WERI-Rb-1 (cell line): ENCODE measurements around the gene VWF.
"Not testable (repeated sequence)": the region's sequence is repeated elsewhere in the genome, so short reads cannot be mapped to it uniquely, and the experiment has no call there.

Source experiments
- DNase-seq: peaks from one replicate; pipeline ENCODE4 v3.0.0-alpha.2; 2020
- H3K27ac ChIP-seq: fragments of 250-450 bp; sonication (Bioruptor Pico); 2 replicates; pipeline ENCODE4 v1.5.1; 2020; ENCODE audit warnings: mild to moderate bottlenecking, moderate library complexity
- H3K27me3 ChIP-seq: fragments of 250-450 bp; sonication (Bioruptor Pico); 2 replicates; pipeline ENCODE4 v1.5.1; 2021; ENCODE audit warnings: mild to moderate bottlenecking, low read depth, moderate library complexity; ENCODE audit not compliant: insufficient read depth, severe bottlenecking
- H3K36me3 ChIP-seq: fragments of 250-450 bp; sonication (Bioruptor Pico); 2 replicates; pipeline ENCODE4 v1.5.1; 2020; ENCODE audit warnings: mild to moderate bottlenecking, moderate library complexity
- H3K4me3 ChIP-seq: 2 replicates; pipeline ENCODE4 v1.5.1; 2011; ENCODE audit warnings: low read depth, mild to moderate bottlenecking, control low read depth, low read length
- H3K9me3 ChIP-seq: fragments of 250-450 bp; sonication (Bioruptor Pico); 2 replicates; pipeline ENCODE4 v1.5.1; 2021; ENCODE audit warnings: mild to moderate bottlenecking, moderate library complexity; ENCODE audit not compliant: severe bottlenecking
- CTCF ChIP-seq: IDR thresholded peaks from 2 replicates; pipeline ENCODE4 v1.5.1; 2011; ENCODE audit warnings: low read depth, mild to moderate bottlenecking, control low read depth, inconsistent platforms, low read length

Gene VWF

GRCh38 chr12:6158749-6159148 is 34.3 kb upstream of the VWF start:
- no peaks in the 10 kb centered on the region for H3K9me3 ChIP-seq
- DNase-seq = no peak
- no peak overlapping the region for H3K27ac ChIP-seq
- H3K27me3 ChIP-seq = no peaks in the 10 kb centered on the region
- H3K4me3 ChIP-seq = no peak overlapping the region
- H3K36me3 ChIP-seq = no peaks in the 10 kb centered on the region
- TF ChIP-seq CTCF = no peak

GRCh38 chr12:6158255-6158654 is 33.8 kb upstream of the VWF start:
- H3K27me3 ChIP-seq = no peaks in the 10 kb centered on the region
- TF ChIP-seq CTCF = no peak
- DNase-seq = no peak
- no peaks in the 10 kb centered on the region for H3K36me3 ChIP-seq
- no peak overlapping the region for H3K4me3 ChIP-seq
- no peaks in the 10 kb centered on the region for H3K9me3 ChIP-seq
- H3K27ac ChIP-seq = no peak overlapping the region

- no peak for DNase-seq
- Histone ChIP-seq H3K27me3 (no peaks in the 10 kb centered on the region), H3K9me3 (no peaks in the 10 kb centered on the region), H3K4me3 (no peak overlapping the region), H3K27ac (no peak overlapping the region), H3K36me3 (no peaks in the 10 kb centered on the region)
- no peak for TF ChIP-seq CTCF
Observed at GRCh38 chr12:6157482-6157881, 33.0 kb upstream of the VWF start.

- no peak for TF ChIP-seq CTCF
- DNase-seq = no peak
- no peak overlapping the region for H3K27ac ChIP-seq
Observed at GRCh38 chr12:6154730-6155459, 30.4 kb upstream of the VWF start.

GRCh38 chr12:6148722-6149121 is 24.3 kb upstream of the VWF start:
- H3K9me3 ChIP-seq, H3K27me3 ChIP-seq, DNase-seq, H3K27ac ChIP-seq, H3K36me3 ChIP-seq, H3K4me3 ChIP-seq: not testable (repeated sequence)

More at GRCh38 chr12:6154730-6155459, 30.4 kb upstream of the VWF start:
- H3K27me3 ChIP-seq = no peaks in the 10 kb centered on the region
- H3K4me3 ChIP-seq = no peak overlapping the region
- H3K36me3 ChIP-seq = no peaks in the 10 kb centered on the region
- H3K9me3 ChIP-seq = no peaks in the 10 kb centered on the region

GRCh38 chr12:6148061-6148460 is 23.6 kb upstream of the VWF start:
- TF ChIP-seq CTCF = no peak
- DNase-seq = no peak
- no peaks in the 10 kb centered on the region for H3K9me3 ChIP-seq
- no peak overlapping the region for H3K27ac ChIP-seq
- no peaks in the 10 kb centered on the region for H3K36me3 ChIP-seq
- H3K4me3 ChIP-seq = no peak overlapping the region
- H3K27me3 ChIP-seq = no peaks in the 10 kb centered on the region
